NK-92 (cell line): Measurements from ENCODE around the gene GRAMD1A.
"Not testable (repeated sequence)": the region's sequence is repeated elsewhere in the genome, so short reads cannot be mapped to it uniquely, and the experiment has no call there.

Experiments used
- DNase-seq: peaks from one replicate; lab custom pipeline; 2025; ENCODE audit not compliant: unreplicated experiment; lab: John Stamatoyannopoulos, UW

GRAMD1A gene

DNA sequence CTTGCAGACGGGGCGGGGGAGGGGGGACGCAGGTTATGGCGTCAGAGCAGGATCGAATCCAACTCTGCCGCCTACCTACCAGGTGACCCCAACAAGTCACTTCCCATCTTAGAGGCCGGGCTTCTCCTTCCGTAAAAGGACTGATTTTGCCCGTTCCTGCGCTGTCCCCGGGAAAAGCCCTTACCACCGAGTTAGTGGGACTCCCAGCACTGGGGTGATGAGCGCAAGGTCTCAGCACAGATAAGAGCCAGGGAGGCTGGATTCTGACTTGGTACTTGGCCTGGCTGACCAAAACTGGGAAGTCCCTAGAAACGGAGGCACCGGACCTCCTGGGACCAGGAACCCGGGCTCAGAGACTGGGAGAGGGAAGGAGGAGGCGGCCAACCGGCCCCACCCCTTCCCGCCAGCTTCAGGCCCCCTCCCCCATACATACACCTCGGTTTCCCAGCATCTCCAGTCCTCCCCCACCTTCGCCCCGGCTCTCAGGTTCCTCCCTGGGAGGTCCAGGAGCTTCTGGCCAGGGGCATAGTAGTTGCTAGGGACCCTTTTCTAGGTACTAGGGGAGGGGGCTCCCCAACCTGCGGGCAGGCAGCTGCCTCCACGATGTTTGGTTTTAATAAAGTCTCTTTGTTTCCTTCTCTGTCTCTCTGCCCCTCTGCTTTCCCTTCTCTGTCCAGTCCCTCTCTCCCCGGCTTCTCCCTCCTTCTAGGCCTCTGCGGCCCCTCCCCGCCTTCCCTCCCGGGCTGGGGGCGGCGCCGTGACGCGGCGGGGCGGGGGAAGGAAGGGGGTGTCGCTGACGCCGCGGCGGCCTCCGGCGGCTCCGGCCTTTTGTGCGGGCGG, at the start of gene GRAMD1A:
GRAMD1A (plus strand) TSS at position 826 of the 840 bp plus-strand sequence. CDS start 156 bp downstream, outside the sequence.
- no peak for DNase-seq

DNA sequence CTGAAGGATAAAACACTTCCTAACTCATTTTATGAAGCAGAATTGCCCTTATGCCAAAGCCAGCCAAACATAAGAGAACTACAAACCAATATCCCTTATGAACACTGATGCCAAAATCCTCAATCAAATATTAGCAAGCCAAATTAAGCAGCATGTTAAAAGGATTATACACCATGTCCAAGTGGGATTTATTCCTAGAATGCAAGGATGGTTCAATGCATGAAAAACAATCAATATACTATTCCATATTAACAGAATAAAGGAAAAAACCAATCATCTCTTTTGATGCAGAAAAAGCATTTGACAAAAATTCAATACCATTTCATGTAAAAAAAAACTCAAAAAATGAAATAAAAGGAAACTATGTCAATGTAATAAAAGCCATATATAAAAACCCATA, 47.0 kb upstream of the GRAMD1A start:
- DNase-seq: no peak

DNA sequence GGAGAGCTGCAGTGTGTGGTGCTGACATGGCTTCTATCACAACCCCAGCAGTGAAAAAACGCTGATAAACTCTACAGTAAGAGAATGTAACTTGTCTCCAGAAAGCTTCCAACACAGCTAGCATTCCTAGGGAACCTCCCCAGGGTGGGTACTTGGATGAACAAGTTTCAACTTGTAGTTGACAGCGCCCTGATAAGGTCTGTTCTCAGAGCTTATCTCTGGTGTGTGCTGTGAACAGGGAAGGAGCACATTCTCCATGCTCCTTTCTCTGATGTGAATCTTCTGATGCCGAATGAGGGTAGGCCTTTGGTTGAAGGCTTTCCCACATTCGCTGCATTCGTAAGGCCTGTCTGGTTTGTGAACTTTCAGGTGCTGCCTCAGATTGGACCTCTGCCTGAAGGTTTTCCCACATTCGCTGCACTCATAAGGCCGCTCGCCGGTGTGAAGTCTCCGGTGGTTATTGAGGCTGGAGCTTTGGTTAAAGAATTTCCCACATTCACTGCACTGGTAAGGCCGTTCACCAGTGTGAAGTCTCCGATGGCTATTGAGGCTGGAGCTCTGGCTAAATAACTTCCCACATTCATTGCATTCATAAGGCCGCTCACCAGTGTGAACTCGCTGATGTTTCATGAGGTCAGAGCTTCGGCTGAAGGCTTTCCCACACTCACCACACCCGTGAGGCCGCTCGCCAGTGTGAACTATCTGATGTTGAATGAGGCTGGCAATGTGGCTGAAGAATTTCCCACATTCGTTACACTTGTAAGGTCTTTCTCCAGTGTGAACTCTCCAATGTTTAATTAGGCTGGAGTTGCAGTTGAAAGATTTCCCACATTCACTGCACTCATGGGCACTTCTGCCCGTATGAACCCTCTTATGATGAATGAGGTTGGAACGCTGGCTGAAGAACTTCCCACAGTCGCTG, 42.0 kb upstream of the GRAMD1A start:
- no peak for DNase-seq

DNA sequence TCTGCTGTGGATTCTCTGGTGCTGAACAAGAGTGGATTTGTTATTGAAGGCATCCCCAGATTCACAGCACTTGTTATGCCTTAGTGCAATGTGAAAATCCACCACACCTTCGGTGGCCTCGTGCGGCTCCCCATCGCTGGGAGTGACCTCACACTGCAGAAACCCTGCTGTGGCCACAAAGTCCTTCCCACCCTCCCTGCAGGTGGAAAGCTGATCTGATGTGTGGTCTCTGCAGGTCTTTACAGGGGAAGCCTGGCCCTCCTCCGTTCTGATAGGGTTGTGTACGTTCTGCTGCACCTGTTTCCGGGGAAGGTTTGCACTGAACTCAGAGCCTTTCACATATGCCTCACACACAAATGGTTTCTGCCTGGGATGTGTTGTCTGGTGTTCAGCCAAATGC, 41.1 kb upstream of the GRAMD1A start:
- no peak for DNase-seq

DNA sequence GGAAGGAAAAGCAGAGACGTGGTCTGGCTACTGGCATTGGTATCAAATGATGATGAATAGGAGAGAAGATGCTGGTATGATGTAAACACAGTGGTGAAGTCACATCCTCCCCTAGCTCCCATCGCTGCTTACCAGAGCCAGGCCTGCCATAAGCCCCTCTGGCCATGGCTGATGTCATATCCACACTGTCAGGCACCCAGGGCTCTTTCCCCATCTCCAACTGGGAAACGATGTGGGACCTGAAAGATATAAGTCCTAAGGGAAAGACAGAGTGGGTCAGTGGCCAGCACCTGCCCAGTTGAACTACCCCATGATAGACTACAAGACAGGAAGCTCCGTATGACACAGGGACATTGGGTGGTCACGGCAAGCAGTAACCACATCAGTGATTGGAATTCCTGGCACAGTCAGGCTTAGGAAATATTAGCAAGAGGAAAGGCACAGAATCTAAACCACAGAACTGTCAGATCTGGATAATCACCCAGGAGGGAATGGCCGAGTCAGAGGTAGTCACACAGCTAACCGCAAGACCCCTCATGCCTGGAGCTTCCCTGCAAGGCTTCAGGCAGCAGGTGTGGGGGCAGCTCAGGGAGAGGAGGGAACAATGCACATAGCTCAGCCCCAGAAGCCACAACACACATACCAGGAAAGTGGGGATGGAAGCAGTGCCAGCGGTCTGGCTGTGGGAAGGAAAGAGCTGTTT, 39.9 kb upstream of the GRAMD1A start:
- no peak for DNase-seq

DNA sequence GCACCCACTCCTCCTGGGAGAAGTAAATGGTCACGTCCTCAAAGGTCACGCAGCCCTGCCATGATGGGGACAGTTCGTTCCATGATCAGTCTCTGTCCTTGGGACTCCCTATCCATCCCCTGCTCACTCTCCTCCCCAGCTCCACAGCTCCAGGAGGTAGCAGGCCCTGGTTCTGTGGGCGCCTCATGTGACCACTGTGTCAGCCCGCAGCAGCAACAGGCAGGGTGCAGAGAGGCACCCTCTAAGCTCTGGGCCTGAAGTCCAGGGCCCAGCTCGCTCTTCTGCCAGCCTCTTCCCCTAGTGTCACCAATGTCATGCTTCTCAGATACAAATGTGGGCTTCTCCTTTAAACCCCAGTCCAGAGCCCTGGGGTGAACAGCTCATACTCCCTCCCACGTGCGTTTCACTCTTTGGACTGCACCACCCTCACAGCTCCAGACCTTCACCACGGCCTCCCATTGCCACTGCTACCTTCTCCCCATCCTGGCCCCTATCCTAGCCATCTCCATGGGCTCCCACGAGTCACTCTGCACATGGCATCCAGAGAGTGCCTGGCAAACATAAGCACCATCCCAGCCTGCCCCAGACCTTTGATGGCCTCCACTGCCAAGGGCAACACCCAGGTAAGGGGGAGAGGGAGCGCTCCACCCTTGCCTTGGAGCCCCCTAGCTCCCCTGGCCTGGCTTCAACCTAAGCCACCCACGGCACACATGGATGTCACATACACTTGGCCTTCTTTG, 39.0 kb upstream of the GRAMD1A start:
- no peak for DNase-seq

DNA sequence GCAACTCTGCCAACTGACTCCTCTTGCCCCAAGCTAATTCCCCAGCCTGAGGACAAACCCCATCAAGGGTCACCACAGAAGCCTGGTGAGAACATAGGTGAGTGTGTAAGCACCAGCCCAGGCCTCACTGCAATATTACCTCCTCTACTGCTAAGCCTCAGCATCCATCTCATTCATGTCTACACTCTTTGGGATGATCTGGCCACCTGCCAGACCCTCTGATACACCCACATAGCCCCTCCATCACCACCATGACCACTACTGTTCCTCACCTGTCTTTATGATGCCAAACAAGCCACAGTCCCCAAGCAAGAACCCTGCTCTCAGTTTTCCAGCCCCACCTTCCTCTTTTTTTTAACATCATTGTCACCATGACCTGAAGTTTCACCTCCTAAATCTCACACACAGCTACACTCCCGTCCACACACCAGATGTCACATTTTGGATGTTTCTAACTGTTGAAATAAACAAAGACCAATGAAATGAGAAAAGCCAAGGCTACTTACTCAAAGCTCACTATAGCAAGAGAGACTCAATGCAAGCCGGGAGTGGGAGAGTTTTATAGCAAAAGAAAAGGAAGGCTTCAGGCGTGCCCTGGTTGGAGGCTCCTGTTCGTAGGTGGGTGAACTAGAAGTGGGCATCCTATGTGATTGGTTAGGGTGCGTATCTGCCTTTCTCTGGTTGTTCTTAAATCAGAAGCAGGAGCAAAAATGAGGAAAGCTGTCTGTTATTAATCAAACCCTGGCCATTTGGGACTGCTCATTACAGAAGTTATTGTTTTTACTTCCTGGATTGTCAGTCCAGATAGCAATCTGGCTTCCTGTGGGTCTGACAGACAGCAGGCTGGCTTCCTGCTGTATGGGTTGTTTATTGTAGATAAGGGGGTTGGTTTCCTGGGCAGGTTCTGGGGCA, 38.1 kb upstream of the GRAMD1A start:
- no peak for DNase-seq

DNA sequence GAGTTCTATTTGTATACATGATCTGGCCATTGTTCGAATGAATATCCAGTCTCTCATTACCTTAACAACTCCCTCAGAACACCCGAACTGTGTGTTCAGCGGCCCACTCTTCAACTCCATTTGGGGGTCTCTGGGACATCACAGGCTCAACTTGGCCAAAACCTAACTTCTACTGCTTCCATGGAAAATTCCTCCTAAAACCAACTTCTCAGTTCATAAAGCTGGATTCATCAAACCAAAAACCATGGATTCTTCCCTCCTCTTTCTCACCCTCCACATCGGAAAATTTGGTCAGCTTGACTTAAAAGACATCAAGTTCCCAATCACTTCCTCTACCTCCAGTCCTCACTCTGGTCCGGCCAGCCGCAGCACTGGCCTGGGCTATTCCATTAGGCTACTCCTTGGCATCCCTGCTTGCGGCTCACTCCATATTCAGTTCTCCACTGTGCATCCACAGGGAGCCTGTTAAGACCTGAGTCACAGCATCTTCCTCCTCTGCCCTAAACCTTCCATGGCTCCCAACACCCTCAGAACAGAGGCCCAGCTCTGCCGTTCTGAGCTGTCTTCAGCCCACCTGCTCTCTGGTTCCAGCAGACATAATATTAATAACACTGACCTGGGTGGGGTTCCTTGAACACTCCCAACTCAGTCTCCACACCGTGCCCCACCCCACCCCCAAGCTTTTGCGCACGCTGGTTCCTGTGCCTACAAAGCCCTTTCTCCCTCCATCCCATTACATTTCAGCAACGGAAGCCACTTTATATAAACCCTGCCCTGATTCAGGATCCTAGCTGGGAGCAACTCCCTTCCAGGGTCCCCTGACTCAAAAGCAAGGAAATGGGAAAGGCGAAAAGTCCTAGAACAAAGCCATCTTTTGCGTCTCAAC, 37.2 kb upstream of the GRAMD1A start:
- DNase-seq: no peak

DNA sequence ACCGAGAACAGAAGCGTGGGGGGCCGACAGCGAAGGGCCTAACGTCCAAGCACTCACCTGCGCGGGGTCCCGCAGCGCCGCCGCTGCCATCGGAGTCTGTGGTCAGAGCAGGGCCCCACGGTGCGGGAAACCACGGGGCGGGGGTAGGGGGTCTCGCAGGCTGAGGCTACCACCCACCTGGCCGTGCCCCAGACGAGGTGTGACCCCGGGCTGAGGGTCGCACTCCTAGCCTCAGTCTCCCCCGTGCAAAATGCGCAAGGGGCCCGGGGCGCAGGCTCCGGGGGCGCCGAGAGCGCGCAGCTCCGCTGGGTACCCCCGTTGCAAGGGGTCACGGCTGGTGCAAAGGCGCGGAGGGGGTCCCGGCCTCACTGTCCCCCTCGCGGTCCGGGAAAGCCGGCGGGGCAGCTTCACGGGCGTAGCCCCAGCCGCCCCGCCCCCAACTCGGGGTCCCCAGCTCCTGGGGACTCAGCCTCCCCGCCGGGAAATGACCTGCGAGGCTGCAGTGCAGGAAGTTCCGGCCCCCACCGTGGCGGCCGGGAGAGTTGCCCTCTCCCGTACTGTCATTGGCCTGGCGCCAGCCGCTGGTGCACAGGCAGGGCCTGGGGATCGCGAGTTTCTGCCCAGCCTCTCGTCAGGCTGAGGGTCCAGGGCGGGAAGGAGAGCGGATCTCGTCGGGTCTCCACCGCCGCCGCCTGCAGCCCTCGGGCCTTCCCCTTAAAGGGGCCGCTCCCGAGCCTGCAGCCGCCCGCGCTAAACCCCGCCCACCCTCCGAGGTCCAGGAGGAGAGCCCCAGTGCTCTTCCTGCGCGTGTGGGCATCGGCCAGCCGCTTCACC, 36.3 kb upstream of the GRAMD1A start, which contains the start of gene ZNF792:
ZNF792 (minus strand) TSS at position 657 of the 834 bp plus-strand sequence; CDS start at position 90, 567 bp downstream.
- no peak for DNase-seq

DNA sequence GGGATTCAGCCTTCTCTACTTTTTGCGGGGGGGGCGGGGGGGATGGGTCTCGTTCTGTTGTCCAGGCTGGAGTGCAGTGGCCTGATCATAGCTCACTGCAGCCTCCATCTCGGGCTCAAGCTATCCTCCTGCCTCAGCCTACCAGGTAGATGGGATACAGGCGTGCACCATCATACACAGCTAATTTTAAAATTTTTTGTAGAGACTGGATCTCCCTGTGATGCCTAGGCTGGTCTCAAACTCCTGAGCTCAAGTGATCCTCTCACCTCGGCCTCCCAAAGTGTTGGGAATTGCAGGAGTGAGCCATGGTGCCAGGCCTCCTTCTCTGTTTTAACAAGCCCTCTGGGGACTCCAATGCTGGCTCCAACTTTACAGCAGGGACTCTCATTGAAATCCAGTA, 35.5 kb upstream of the GRAMD1A start:
- DNase-seq: no peak

DNA sequence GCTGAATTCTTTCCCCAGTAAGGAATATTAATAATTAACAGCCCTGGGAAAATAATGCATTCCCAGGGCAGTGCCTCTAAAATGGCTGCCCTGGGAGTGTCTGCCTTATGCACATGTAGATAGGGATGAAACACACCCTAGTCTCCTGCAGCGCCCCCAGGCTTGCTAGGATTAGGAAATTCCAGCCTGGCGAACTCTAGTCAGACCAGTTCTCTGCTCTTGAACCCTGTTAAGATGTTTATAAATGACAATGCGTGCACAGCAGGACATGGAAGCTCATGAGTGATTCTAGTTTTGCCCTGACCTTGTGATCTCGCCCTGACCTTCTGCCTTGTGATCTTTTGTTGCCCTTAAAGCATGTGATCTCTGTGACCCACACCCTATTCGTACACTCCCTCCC, 34.6 kb upstream of the GRAMD1A start:
- DNase-seq: not testable (repeated sequence)

DNA sequence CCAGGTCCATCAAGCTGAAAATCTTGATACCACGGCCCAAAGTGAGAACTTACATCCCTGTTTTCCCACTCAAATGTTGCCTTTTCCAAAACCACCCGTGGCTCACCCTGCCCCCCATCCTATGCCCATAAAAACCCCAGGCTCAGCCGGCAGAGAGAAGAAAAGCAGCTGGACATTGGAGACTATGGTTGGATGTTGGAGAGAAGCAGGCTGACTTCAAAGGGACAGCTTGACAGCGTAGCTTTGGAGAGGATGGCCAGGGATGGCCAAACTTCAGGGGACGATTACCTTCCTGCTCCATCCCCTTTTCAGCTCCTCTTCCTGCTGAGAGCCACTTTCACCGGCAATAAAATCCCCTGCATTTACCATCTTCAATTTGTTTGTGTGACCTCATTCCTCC, 32.6 kb upstream of the GRAMD1A start:
- DNase-seq: no peak

DNA sequence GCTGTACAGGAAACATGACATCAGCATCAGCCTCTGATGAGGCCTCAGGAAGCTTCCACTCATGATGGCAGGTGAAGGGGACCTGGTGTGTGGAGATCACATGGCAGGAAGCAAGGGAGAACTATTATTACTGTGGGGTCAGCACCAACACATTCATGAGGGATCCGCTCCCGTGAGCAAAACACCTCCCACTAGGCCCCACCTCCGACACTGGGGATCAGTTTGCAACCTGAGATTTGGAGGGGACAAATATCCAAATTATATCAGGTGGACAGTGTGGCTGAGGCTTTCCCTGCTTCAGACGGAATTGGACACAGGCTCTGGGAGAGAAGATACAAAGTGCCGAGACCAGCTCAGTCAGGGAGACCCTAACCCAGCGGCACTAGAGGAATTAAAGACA, 30.4 kb upstream of the GRAMD1A start:
- no peak for DNase-seq

DNA sequence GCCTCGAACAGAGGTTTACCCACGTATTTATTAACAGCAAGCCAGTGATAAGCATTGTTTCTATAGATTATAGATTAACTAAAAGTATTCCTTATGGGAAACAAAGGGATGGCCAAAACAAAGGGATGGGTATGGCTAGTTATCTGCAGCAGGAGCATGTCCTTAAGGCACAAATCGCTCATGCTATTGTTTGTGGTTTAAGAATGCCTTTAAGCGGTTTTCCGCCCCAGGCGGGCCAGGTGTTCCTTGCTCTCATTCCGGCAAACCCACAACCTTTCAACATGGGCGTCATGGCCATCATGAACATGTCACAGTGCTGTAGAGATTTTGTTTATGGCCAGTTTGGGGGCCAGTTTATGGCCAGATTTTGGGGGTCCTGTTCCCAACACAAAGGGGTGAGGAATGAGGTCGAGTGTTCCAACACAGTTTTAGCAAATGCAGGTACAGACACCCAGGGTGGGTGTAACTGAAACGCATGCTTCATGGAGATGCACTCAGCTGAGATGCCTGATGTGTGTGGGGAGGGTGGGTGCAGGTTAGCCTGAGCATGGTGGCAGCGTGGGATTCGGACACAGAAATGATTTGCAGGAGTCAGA, 29.8 kb upstream of the GRAMD1A start:
- DNase-seq: not testable (repeated sequence)

DNA sequence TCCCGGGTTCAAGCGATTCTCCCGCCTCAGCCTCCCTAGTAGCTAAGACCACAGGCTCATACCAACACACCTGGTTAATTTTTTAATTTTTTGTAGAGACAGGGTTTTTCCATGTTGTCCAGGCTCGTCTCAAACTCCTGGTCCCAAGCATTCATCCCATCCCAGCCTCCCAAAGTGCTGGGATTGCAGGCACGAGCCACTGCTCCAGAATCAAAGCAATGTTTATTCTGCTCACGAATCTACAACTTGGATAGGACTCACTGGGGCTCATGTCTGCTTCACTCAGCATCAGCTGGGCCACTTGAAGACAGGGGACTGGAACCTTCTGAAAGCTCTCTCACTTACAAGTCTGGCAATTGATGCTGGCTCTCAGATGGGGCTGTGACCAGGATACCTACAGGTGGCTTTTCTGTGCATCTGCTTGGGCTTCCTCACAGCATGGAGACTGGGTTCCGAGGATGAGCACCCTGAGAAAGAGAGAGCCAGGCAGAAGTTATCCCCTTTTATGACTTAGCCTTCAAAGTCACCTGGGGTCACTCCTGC, 27.9 kb upstream of the GRAMD1A start:
- no peak for DNase-seq

DNA sequence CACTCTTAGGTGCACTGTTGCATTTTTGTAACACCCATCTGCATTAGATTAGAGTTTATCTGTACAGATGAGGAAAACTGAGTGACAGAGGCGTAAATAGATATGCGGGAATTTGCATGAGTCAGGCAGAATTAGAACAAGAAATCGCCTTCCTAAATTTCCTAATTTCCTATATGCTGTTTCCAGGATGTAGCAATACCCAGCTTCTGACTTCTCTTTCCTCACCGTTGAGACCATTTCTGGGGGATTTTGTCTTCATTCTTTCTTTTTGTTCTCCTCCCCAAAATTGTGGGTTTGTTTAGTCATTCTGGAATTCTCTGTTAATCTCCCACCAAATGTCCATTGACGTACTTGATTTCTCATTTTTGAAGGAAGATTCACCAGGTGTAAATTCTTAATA, 25.5 kb upstream of the GRAMD1A start:
- DNase-seq: no peak

DNA sequence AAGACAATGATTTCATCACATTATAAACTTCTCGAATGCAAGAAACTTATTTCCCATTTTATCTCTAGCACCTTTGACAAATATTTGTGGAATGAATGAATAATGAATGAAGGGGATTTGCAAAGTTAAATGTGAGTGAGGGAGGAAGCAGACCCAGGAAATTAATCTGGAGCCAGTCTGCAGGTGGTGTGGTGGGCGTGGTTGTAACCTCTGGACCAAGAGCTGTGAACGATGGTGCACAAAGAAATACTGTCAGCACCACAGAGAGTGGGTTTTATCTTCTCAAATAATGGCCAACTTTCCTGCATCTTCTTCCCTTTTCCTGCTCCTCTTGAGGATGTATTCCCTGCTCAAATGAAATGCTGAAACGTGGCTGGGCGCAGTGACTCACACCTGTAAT, 25.1 kb upstream of the GRAMD1A start:
- no peak for DNase-seq
